GM12878 (cell line): ENCODE data around the gene VSX2. TPM values are rescaled to one million over a fixed set of nuclear protein-coding genes. Genes with fewer than 3 reads are reported as not detected.
A peak's percentile ranks its signal among the peaks of the same experiment; 100 is the strongest.

Source experiments
- ATAC-seq: fragments of 200-7000 bp; cut with Tn5 transposase; 3 replicates; pipeline ENCODE4 v1.9.1; 2020; ENCODE audit warnings: mild to moderate bottlenecking, moderate library complexity
- BruUV-seq: library from RNA; stranded (reverse); fragments of 400-500 nt; replicated peaks from 2 replicates; lab custom pipeline; 2021; lab: Mats Ljungman, UMichigan
- CTCF ChIA-PET: fragments of 300-600 bp; sonication (Branson Sonifier 250); formaldehyde crosslinking; extraction: SDS; loops from one replicate; lab custom pipeline; 2021; ENCODE audit warnings: inconsistent platforms; lab: Yijun Ruan, JAX
- POLR2A ChIA-PET: fragments of 350-600 bp; formaldehyde crosslinking; extraction: SDS; loops from one replicate; lab custom pipeline; 2021; ENCODE audit warnings: inconsistent platforms; lab: Charles Lee
- RAD21 ChIA-PET: fragments of 300-600 bp; sonication (Branson Sonifier 250); formaldehyde crosslinking; loops from one replicate; lab custom pipeline; 2023; ENCODE audit warnings: antibody characterized with exemption; ENCODE audit not compliant: unreplicated experiment; lab: Charles Lee
- SMC1A ChIA-PET: fragments of 300-600 bp; sonication (Branson Sonifier 250); formaldehyde crosslinking; loops from one replicate; lab custom pipeline; 2023; ENCODE audit not compliant: unreplicated experiment, uncharacterized antibody; lab: Charles Lee
- DNase-seq: peaks from one replicate; pipeline ENCODE4 v3.0.0-alpha.2; 2011; ENCODE audit warnings: low read depth, low spot score
- FAIRE-seq: peaks from 3 replicates; lab custom pipeline; 2011; peaks lifted over from hg19 to GRCh38; lab: Jason Lieb, UNC
- H2AFZ ChIP-seq: 2 replicates; pipeline ENCODE4 v1.6.0; 2011; ENCODE audit warnings: low read depth, low read length, control low read depth; ENCODE audit not compliant: control insufficient read depth
- H3K27ac ChIP-seq: 2 replicates; pipeline ENCODE4 v1.5.1; 2011; ENCODE audit warnings: control low read depth; ENCODE audit not compliant: control insufficient read depth, insufficient read depth
- H3K27me3 ChIP-seq, 2 experiments: replicated peaks in 1 of 2; 2 replicates each; pipeline versions ENCODE4 v1.6.0 to v1.6.1; 2011; ENCODE audit warnings: low read length in 1 of 2; ENCODE audit not compliant: control insufficient read depth in 2 of 2, insufficient read depth in 2 of 2
- H3K36me3 ChIP-seq, 2 experiments: 2 replicates each; pipeline ENCODE4 v1.5.1; 2011; ENCODE audit warnings: low read length in 1 of 2; ENCODE audit not compliant: control insufficient read depth in 2 of 2, insufficient read depth in 2 of 2
- H3K4me1 ChIP-seq: 2 replicates; pipeline ENCODE4 v1.6.1; 2011; ENCODE audit warnings: mild to moderate bottlenecking, low read length, moderate library complexity, mixed read lengths; ENCODE audit not compliant: control insufficient read depth, insufficient read depth
- H3K4me2 ChIP-seq: 2 replicates; pipeline ENCODE4 v1.6.0; 2011; ENCODE audit warnings: control low read depth; ENCODE audit not compliant: control insufficient read depth, insufficient read depth
- H3K4me3 ChIP-seq: fragments of 200-600 bp; sonication (generic); 2 replicates; pipeline ENCODE4 v1.5.1; 2016
- H3K79me2 ChIP-seq: 2 replicates; pipeline ENCODE4 v1.6.0; 2011; ENCODE audit warnings: low read length; ENCODE audit not compliant: control insufficient read depth, insufficient read depth
- H3K9ac ChIP-seq: 2 replicates; pipeline ENCODE4 v1.8.0; 2011; ENCODE audit warnings: low read length, control low read depth, mixed read lengths; ENCODE audit not compliant: control insufficient read depth, insufficient read depth
- H3K9me3 ChIP-seq: replicated peaks from 3 replicates; pipeline ENCODE4 v1.5.1; 2011; ENCODE audit warnings: mild to moderate bottlenecking, low read length; ENCODE audit not compliant: control insufficient read depth, insufficient read depth
- H4K20me1 ChIP-seq: 2 replicates; pipeline ENCODE4 v1.6.0; 2011; ENCODE audit not compliant: control insufficient read depth, insufficient read depth
- MAX ChIP-seq: IDR thresholded peaks from 2 replicates; pipeline ENCODE4 v1.6.1; 2012; ENCODE audit warnings: low read depth, low read length, improper control_type of control experiment
- NR2F1 ChIP-seq: fragments of 450-650 bp; conservative IDR thresholded peaks from 2 replicates; pipeline ENCODE4 v1.6.1; 2017; ENCODE audit warnings: mild to moderate bottlenecking
- RAD21 ChIP-seq: IDR thresholded peaks from 2 replicates; pipeline ENCODE4 v1.6.1; 2011; ENCODE audit warnings: mild to moderate bottlenecking, low read depth, low read length, moderate library complexity; ENCODE audit not compliant: insufficient read depth
- RAD51 ChIP-seq: fragments of 450-650 bp; IDR thresholded peaks from 2 replicates; pipeline ENCODE4 v1.6.1; 2016; ENCODE audit warnings: moderate library complexity, mild to moderate bottlenecking, inconsistent platforms
- RBBP5 ChIP-seq: fragments of 200-600 bp; sonication (generic); conservative IDR thresholded peaks from 2 replicates; pipeline ENCODE4 v1.6.1; 2016
- TBL1XR1 ChIP-seq: IDR thresholded peaks from 2 replicates; pipeline ENCODE4 v1.6.1; 2012; ENCODE audit warnings: low read depth, low read length, improper control_type of control experiment
- TCF3 ChIP-seq: IDR thresholded peaks from 2 replicates; pipeline ENCODE4 v1.6.1; 2012; ENCODE audit warnings: low read depth, mild to moderate bottlenecking, low read length, borderline replicate concordance; ENCODE audit not compliant: insufficient read depth
- ZNF384 ChIP-seq: IDR thresholded peaks from 2 replicates; pipeline ENCODE4 v1.6.1; 2012; ENCODE audit warnings: low read depth, mild to moderate bottlenecking, low read length, improper control_type of control experiment, borderline replicate concordance
- WGBS: methylation state at CpG from one replicate; pipeline ENCODE4 v1.1.6; 2016; ENCODE audit warnings: low lambda C conversion rate; ENCODE audit not compliant: insufficient replicate concordance, insufficient coverage; ENCODE audit errors: missing lambda C conversion rate; 5-methylcytosine and 5-hydroxymethylcytosine counted together
- in situ Hi-C: fragments of 300-500 bp; cut with MboI; formaldehyde crosslinking; loops from 9 replicates; pipeline ENCODE4 v1.14.3; 2018; ENCODE audit warnings: mixed read lengths
- intact Hi-C: fragments of 100-400 bp; cut with micrococcal nuclease; formaldehyde crosslinking; loops from one replicate; pipeline ENCODE4 v1.14.2; 2022; ENCODE audit not compliant: unreplicated experiment
- polyA plus RNA-seq, 11 experiments: library from polyadenylated mRNA; depleted of rRNA in 4 of 11; unstranded in 6 of 11; stranded (reverse) in 5 of 11; fragments of >200 nt; fragmentation: Nextera tagmentation in 4 of 11; fragmentation: Illumina TruSeq in 1 of 11; extraction: Ambion mirVana in 4 of 11; extraction: Trizol in 1 of 11; gene quantifications; 1 replicate in 1 of 11; 2 replicates in 10 of 11; pipeline versions ENCODE4 v1.2.1 to v1.2.3, GENCODE V29; 2011 to 2016; ENCODE audit warnings: inconsistent platforms in 2 of 11, missing spikeins in 2 of 11, low read depth in 1 of 11
- total RNA-seq, 4 experiments: library from RNA; depleted of rRNA in 3 of 4; stranded (reverse); fragments of >200 nt in 3 of 4; fragmentation: Illumina TruSeq in 1 of 4; extraction: Trizol in 1 of 4; gene quantifications; 2 replicates each; pipeline versions ENCODE4 v1.2.1 to v1.2.3, GENCODE V29; 2013 to 2021
- TF ChIP-seq, protein P1 (sequence below), 3 experiments: IDR thresholded peaks in 2 of 3; conservative IDR thresholded peaks in 1 of 3; 2 replicates each; pipeline ENCODE4 v1.5.1; 2011; ENCODE audit warnings: low read depth in 3 of 3, low read length in 3 of 3, mild to moderate bottlenecking in 3 of 3, control low read depth in 2 of 3, moderate library complexity in 2 of 3, inconsistent platforms in 1 of 3, mixed read lengths in 1 of 3; ENCODE audit not compliant: control insufficient read depth in 2 of 3, insufficient read depth in 1 of 3; ENCODE audit errors: extremely low read depth in 1 of 3
- TF ChIP-seq, protein P2 (sequence below): fragments of 450-650 bp; IDR thresholded peaks from 2 replicates; pipeline ENCODE4 v1.6.1; 2017; ENCODE audit warnings: low read depth, mild to moderate bottlenecking, moderate library complexity

Gene VSX2
- total and polyA plus RNA-seq, 10 of the 15 experiments (the other 5 are each of a cell fraction or from before 2014, with no cell fraction given): 0.04 to 0.05 TPM; not detected in 8

- Histone ChIP-seq H3K27ac (no peak overlapping the region), H3K4me2 (no peak overlapping the region), H3K4me1 (no peaks in the 10 kb centered on the region), H3K79me2 (no peaks in the 10 kb centered on the region), H4K20me1 (no peaks in the 10 kb centered on the region), H3K27me3 (no peaks in the 10 kb centered on the region), H3K9me3 (no peaks in the 10 kb centered on the region), H3K4me3 (no peak overlapping the region), H3K36me3 (peaks cover 10 to 14% of the 10 kb centered on the region in 2 experiments), H2AFZ (no peak overlapping the region), H3K9ac (no peak overlapping the region)
- WGBS: 75% methylated on average over 6 of the region's 7 CpGs
- intact Hi-C loops (no loop called here), in situ Hi-C loops (no loop called here)
- TF ChIP-seq RAD51 (no peak), TCF3 (no peak), RBBP5 (no peak), ZNF384 (peak; percentile 68), TBL1XR1 (no peak), MAX (no peak), NR2F1 (no peak), RAD21 (no peak)
- TF ChIP-seq, protein P1, sequence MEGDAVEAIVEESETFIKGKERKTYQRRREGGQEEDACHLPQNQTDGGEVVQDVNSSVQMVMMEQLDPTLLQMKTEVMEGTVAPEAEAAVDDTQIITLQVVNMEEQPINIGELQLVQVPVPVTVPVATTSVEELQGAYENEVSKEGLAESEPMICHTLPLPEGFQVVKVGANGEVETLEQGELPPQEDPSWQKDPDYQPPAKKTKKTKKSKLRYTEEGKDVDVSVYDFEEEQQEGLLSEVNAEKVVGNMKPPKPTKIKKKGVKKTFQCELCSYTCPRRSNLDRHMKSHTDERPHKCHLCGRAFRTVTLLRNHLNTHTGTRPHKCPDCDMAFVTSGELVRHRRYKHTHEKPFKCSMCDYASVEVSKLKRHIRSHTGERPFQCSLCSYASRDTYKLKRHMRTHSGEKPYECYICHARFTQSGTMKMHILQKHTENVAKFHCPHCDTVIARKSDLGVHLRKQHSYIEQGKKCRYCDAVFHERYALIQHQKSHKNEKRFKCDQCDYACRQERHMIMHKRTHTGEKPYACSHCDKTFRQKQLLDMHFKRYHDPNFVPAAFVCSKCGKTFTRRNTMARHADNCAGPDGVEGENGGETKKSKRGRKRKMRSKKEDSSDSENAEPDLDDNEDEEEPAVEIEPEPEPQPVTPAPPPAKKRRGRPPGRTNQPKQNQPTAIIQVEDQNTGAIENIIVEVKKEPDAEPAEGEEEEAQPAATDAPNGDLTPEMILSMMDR (IDR thresholded peaks at IDR 0.05 in 2 of 3, conservative IDR thresholded peaks at IDR 0.05 in 1 of 3; ENCODE audit: control insufficient read depth in 2 of 3, extremely low read depth in 1 of 3, insufficient read depth in 1 of 3, low read depth in 3 of 3, low read length in 3 of 3): peak in 2 of 3 experiments; percentile 20 to 25; a peak in 4 of 6 replicates
- TF ChIP-seq, protein P2, sequence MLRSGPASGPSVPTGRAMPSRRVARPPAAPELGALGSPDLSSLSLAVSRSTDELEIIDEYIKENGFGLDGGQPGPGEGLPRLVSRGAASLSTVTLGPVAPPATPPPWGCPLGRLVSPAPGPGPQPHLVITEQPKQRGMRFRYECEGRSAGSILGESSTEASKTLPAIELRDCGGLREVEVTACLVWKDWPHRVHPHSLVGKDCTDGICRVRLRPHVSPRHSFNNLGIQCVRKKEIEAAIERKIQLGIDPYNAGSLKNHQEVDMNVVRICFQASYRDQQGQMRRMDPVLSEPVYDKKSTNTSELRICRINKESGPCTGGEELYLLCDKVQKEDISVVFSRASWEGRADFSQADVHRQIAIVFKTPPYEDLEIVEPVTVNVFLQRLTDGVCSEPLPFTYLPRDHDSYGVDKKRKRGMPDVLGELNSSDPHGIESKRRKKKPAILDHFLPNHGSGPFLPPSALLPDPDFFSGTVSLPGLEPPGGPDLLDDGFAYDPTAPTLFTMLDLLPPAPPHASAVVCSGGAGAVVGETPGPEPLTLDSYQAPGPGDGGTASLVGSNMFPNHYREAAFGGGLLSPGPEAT: no peak
- FAIRE-seq (no peak), DNase-seq (no peak), ATAC-seq (peak; percentile 27)
- RAD21 ChIA-PET: interaction anchor here (0.7 kb wide), 1 partner anchor 22 kb away, joined by 3 read pairs; no protein-coding TSS in a partner anchor
- SMC1A ChIA-PET: interaction anchor here (0.6 kb wide), 1 partner anchor 376 kb away, joined by 3 read pairs; no protein-coding TSS in a partner anchor
- CTCF ChIA-PET: interaction anchor here (0.8 kb wide), 1 partner anchor 8 kb away, joined by 3 read pairs; no protein-coding TSS in a partner anchor
- no TSS peak for BruUV-seq
- POLR2A ChIA-PET: interaction anchor here (0.6 kb wide), 2 partner anchors 12 to 881 kb away, joined by 4 to 6 read pairs; no protein-coding TSS in a partner anchor
Measured at GRCh38 chr14:74290415-74290814, 51.2 kb downstream of the VSX2 start.
